HG02763 (cell line): ENCODE results near the gene FLOT1.

Experiments used
- ATAC-seq: cut with Tn5 transposase; IDR thresholded peaks from one replicate; pipeline ENCODE4 v1.9.1; 2021; ENCODE audit warnings: mild to moderate bottlenecking, moderate library complexity; ENCODE audit not compliant: unreplicated experiment

FLOT1 gene

GRCh38 chr6:30705620-30706019 lies 36.9 kb downstream of the FLOT1 start:
- no peak for ATAC-seq

GRCh38 chr6:30703821-30704220 lies 38.7 kb downstream of the FLOT1 start:
- no peak for ATAC-seq

GRCh38 chr6:30703011-30703410 lies 39.5 kb downstream of the FLOT1 start:
- no peak for ATAC-seq

GRCh38 chr6:30700340-30700739 lies 42.1 kb downstream of the FLOT1 start:
- ATAC-seq, result no peak

GRCh38 chr6:30696432-30696831 lies 46.1 kb downstream of the FLOT1 start:
- no peak for ATAC-seq

GRCh38 chr6:30691208-30691847 lies 51.2 kb downstream of the FLOT1 start:
- ATAC-seq, result no peak

GRCh38 chr6:30690403-30691207 lies 51.9 kb downstream of the FLOT1 start, which contains the start of gene NRM:
Gene NRM, minus strand, starts transcription at chr6:30690984. Its CDS starts 10 bp downstream, at chr6:30690974.
- ATAC-seq, result peak; percentile 37

- no peak for ATAC-seq
These were observed 52.5 kb downstream of the FLOT1 start for GRCh38 chr6:30689985-30690384.

GRCh38 chr6:30689022-30689865 lies 53.2 kb downstream of the FLOT1 start:
- ATAC-seq, result no peak

GRCh38 chr6:30688569-30688968 lies 53.9 kb downstream of the FLOT1 start:
- no peak for ATAC-seq

GRCh38 chr6:30687659-30688431 lies 54.6 kb downstream of the FLOT1 start:
- no peak for ATAC-seq

- ATAC-seq, result peak; percentile 49
These were observed 55.4 kb downstream of the FLOT1 start for GRCh38 chr6:30686908-30687658.

- no peak for ATAC-seq
These were observed 56.2 kb downstream of the FLOT1 start, which contains the start of gene PPP1R18 for GRCh38 chr6:30686009-30686907. Gene PPP1R18, minus strand, starts transcription at chr6:30686645. Its CDS starts 627 bp downstream, at chr6:30686018.

GRCh38 chr6:30685157-30686008 lies 57.1 kb downstream of the FLOT1 start:
- no peak for ATAC-seq

GRCh38 chr6:30684386-30685156 lies 57.9 kb downstream of the FLOT1 start:
- ATAC-seq, result no peak

GRCh38 chr6:30683980-30684338 lies 58.5 kb downstream of the FLOT1 start:
- no peak for ATAC-seq
